Measurements from ENCODE around the gene PSMD8.

DNA sequence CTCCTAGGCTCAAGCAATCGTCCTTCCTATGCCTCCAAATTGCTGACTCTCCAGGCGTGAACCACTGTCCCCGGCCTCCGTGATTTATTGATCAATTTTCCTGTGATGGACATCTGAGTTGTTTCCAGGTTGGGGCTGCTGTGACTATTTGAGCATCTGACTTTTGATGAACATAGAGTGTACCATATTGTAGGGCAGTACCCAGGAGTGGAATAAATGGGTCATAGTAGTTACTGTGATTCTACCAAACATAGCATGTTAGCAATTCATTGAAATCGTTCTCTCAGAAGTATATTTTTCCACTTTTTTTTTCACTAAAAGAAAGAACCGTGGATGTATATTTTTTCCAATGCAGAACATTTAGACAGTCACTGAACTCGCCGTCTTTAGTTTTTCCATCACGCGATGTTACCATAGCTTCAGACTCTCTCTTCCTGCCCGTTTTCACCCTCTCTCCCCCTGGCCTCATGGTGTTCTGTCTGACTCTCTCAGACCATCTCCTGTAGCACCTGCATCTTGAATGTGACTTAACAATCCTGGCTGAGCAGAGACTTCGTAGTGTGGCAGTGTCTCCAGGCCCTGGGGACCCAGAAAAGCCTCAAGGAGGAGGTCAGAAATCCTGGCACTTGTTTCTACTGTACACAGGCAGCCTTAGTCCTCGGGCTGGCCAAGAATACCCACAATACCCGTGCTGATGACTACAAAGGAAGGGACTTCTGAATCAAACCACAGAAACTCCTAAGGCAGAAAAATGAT is 54.9 kb downstream of the PSMD8 start:
- TF ChIP-seq CTCF (conservative IDR thresholded peaks at IDR 0.05; ENCODE audit: low read length) (no peak), EZH2phosphoT487 (IDR thresholded peaks at IDR 0.05; ENCODE audit: borderline replicate concordance, low read depth, low read length) (no peak)
